ENCODE results near the gene NDUFB10.
A peak's percentile ranks its signal among the peaks of the same experiment; 100 is the strongest.

The NDUFB10 gene

DNA sequence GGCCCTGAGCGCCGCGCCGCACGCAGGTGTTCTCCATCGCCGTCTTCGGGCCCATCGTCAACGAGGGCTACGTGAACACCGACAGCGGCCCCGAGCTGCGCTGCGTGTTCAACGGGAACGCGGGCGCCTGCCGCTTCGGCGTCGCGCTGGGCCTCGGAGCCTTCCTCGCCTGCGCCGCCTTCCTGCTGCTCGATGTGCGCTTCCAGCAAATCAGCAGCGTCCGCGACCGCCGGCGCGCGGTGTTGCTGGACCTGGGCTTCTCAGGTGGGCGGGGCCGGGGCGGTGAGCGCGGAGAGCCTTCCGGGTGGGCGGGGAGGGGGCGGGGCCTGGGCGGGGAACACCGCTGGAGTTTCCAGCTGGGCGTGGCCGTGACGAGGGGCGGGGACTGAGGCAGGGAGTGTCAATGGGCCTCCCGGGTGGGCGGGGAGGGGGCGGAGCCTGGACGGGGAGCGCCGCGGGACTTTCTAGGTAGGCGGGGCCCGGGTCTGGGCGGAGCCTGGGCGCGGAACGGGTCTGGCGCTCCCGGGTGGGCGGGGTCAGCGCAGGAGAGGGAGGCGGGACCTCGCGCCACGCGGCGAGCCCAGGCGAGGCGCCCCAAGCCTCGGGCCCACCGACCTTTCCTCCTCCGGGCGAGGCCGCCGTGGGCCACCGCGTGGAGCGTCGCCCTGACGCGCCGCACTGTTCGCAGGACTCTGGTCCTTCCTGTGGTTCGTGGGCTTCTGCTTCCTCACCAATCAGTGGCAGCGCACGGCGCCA is 32.8 kb downstream of the NDUFB10 start:
- Histone ChIP-seq H3K4me3 (ENCODE audit: low read depth in 1 of 5, low read length in 5 of 5) (peak overlapping the region in 4 of 5 donors; percentile 48 to 69 (median 58)), H3K9me3 (ENCODE audit: control insufficient read depth in 5 of 5, low read length in 5 of 5) (no peaks in the 10 kb centered on the region), H3K27ac (ENCODE audit: low read depth, low read length) (no peak overlapping the region), H3K36me3 (ENCODE audit: control insufficient read depth in 5 of 5, insufficient read depth in 5 of 5, low read length in 5 of 5) (peaks cover 0 to 6% (median 5%) of the 10 kb centered on the region in 5 donors), H3K27me3 (ENCODE audit: control insufficient read depth in 5 of 5, insufficient read depth in 4 of 5, low read length in 5 of 5) (peaks cover 17 to 27% (median 25%) of the 10 kb centered on the region in 5 donors), H3K4me1 (ENCODE audit: control insufficient read depth in 5 of 5, insufficient read depth in 5 of 5, low read length in 5 of 5) (peaks cover 0 to 30% (median 24%) of the 10 kb centered on the region in 5 donors), H3K9ac (ENCODE audit: low read length in 5 of 5) (peak overlapping the region in 1 of 5 donors; percentile 37)

DNA sequence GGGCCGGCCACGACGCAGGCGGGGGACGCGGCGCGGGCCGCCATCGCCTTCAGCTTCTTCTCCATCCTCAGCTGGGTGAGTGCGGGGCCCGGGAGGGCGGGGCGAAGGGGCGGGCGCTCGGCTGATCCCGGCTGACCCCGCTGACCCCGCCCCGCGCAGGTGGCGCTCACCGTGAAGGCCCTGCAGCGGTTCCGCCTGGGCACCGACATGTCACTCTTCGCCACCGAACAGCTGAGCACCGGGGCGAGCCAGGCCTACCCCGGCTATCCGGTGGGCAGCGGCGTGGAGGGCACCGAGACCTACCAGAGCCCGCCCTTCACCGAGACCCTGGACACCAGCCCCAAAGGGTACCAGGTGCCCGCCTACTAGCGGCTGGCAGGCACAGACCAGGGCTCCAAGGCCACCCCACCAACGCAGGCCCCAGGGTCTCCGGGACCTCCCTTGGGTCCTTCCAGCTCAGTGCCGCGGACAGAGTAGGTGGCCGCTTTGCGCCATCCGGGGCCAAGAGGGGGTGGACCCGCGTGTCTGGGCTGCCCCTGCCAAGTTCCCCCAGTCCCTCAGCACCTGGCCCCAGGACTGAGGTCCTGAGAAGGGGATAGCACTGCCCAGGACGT is 33.5 kb downstream of the NDUFB10 start:
- peaks cover 0 to 11% (median 7%) of the 10 kb centered on the region in 5 donors for H3K36me3 ChIP-seq (ENCODE audit: control insufficient read depth in 5 of 5, insufficient read depth in 5 of 5, low read length in 5 of 5)
- peaks cover 17 to 27% (median 25%) of the 10 kb centered on the region in 5 donors for H3K27me3 ChIP-seq (ENCODE audit: control insufficient read depth in 5 of 5, insufficient read depth in 4 of 5, low read length in 5 of 5)
- peak overlapping the region in 1 of 5 donors; percentile 50 for H3K4me3 ChIP-seq (ENCODE audit: low read depth in 1 of 5, low read length in 5 of 5)
- H3K27ac ChIP-seq (ENCODE audit: low read depth, low read length) = no peak overlapping the region
- no peaks in the 10 kb centered on the region for H3K9me3 ChIP-seq (ENCODE audit: control insufficient read depth in 5 of 5, low read length in 5 of 5)
- H3K9ac ChIP-seq (ENCODE audit: low read length in 5 of 5) = no peak overlapping the region
- H3K4me1 ChIP-seq (ENCODE audit: control insufficient read depth in 5 of 5, insufficient read depth in 5 of 5, low read length in 5 of 5) = peaks cover 0 to 36% (median 24%) of the 10 kb centered on the region in 5 donors

DNA sequence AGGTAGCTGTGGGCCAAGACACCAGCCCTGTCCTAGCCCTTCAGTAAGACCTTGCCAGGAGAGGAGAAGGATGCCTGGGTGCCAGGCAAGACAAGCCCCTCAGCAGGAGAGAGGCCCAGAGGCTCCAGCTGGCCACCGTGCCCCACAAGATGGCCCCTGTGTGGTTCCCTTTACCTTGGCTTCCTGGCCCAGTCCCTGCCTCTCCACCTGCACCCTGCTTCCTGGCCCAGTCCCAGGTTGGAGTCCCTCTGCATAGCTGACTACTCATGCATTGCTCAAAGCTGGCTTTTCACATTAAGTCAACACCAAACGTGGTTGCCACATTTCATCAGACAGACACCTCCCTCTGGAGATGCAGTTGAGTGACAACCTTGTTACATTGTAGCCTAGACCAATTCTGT is 34.4 kb downstream of the NDUFB10 start:
- Histone ChIP-seq H3K9me3 (ENCODE audit: control insufficient read depth in 5 of 5, low read length in 5 of 5) (no peaks in the 10 kb centered on the region), H3K27me3 (ENCODE audit: control insufficient read depth in 5 of 5, insufficient read depth in 4 of 5, low read length in 5 of 5) (peaks cover 17 to 23% (median 22%) of the 10 kb centered on the region in 5 donors)

DNA sequence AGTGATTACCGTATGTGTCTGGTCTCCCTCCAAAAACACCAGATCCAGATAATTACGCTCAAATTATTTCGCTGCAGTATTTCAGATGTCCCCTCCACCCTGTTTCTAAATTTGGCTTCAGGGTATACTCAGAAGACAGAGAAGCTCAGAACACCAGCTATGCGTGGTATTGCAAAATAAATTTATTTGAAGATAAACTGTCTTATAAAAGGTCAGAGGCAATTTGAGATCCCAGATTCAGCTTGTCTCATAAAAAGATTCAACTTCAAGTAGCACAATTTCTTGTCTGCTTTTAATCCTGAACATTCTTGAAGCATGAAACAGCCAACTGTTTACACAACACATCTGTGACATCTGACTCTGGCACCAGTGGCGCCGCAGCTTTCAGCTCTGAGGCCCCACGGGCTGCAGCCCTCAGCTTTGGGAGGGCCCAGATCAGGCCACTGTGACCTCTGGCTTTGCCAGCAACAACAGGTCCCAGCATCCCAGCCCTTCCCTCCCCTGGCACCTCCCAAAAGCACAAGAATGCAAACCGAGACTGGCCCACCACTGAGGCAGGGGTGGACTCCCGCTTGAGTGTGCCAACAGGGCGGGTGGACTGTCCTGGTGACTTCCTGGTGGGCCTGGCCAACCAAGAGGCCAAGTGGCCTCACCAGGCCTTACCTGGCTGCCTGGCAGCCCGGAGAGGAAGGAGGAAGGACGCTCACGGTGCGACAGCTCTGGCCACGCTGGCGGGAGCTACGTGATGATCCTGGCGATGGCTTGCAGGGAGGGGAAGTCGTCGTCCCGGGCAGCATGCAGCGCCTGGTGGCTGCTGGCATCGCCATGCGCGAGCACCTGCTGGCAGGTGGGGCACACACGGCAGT is 38.4 kb downstream of the NDUFB10 start:
- H3K27me3 ChIP-seq (ENCODE audit: control insufficient read depth in 5 of 5, insufficient read depth in 4 of 5, low read length in 5 of 5) = no peaks in the 10 kb centered on the region
- H3K4me1 ChIP-seq (ENCODE audit: control insufficient read depth in 5 of 5, insufficient read depth in 5 of 5, low read length in 5 of 5) = peaks cover 0 to 19% (median 17%) of the 10 kb centered on the region in 5 donors
- no peak overlapping the region for H3K4me3 ChIP-seq (ENCODE audit: low read depth in 1 of 5, low read length in 5 of 5)
- H3K36me3 ChIP-seq (ENCODE audit: control insufficient read depth in 5 of 5, insufficient read depth in 5 of 5, low read length in 5 of 5) = peaks cover 0 to 59% (median 52%) of the 10 kb centered on the region in 5 donors
- peak overlapping the region; percentile 58 for H3K27ac ChIP-seq (ENCODE audit: low read depth, low read length)
- no peaks in the 10 kb centered on the region for H3K9me3 ChIP-seq (ENCODE audit: control insufficient read depth in 5 of 5, low read length in 5 of 5)
- peak overlapping the region in 1 of 5 donors; percentile 38 for H3K9ac ChIP-seq (ENCODE audit: low read length in 5 of 5)

More for the DNA sequence above, 34.4 kb downstream of the NDUFB10 start:
- Histone ChIP-seq H3K9ac (ENCODE audit: low read length in 5 of 5) (no peak overlapping the region), H3K4me1 (ENCODE audit: control insufficient read depth in 5 of 5, insufficient read depth in 5 of 5, low read length in 5 of 5) (peaks cover 0 to 42% (median 24%) of the 10 kb centered on the region in 5 donors), H3K36me3 (ENCODE audit: control insufficient read depth in 5 of 5, insufficient read depth in 5 of 5, low read length in 5 of 5) (peaks cover 0 to 20% (median 13%) of the 10 kb centered on the region in 5 donors), H3K27ac (ENCODE audit: low read depth, low read length) (no peak overlapping the region), H3K4me3 (ENCODE audit: low read depth in 1 of 5, low read length in 5 of 5) (no peak overlapping the region)

DNA sequence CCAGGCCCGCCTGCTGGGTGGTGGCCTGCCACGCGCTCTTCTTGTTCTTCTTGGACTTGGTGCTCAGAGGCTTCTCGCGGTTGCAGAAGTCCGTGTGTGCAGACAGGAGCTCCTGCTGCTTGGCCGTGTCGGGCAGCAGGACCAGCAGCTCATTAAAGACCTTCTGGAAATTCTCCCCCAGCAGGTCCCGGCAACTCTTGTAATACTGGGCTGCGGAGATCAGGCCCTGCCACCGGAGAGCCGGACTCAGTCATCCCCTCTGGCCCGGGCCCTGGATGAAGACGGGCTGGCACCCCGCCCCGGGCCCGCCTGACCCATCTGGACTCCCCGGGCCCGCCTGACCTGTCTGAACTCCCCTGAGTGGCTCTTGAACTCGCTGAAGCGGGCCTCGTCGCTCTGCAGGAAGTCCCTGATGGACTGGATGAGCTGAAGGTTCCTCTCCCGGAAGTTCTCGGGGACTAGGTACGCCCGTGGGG is 39.1 kb downstream of the NDUFB10 start:
- no peak overlapping the region for H3K4me3 ChIP-seq (ENCODE audit: low read depth in 1 of 5, low read length in 5 of 5)
- H3K9ac ChIP-seq (ENCODE audit: low read length in 5 of 5) = no peak overlapping the region
- H3K36me3 ChIP-seq (ENCODE audit: control insufficient read depth in 5 of 5, insufficient read depth in 5 of 5, low read length in 5 of 5) = peaks cover 0 to 66% (median 58%) of the 10 kb centered on the region in 5 donors
- peaks cover 0 to 21% (median 17%) of the 10 kb centered on the region in 5 donors for H3K4me1 ChIP-seq (ENCODE audit: control insufficient read depth in 5 of 5, insufficient read depth in 5 of 5, low read length in 5 of 5)
- H3K27ac ChIP-seq (ENCODE audit: low read depth, low read length) = no peak overlapping the region
- H3K27me3 ChIP-seq (ENCODE audit: control insufficient read depth in 5 of 5, insufficient read depth in 4 of 5, low read length in 5 of 5) = no peaks in the 10 kb centered on the region
- H3K9me3 ChIP-seq (ENCODE audit: control insufficient read depth in 5 of 5, low read length in 5 of 5) = no peaks in the 10 kb centered on the region

DNA sequence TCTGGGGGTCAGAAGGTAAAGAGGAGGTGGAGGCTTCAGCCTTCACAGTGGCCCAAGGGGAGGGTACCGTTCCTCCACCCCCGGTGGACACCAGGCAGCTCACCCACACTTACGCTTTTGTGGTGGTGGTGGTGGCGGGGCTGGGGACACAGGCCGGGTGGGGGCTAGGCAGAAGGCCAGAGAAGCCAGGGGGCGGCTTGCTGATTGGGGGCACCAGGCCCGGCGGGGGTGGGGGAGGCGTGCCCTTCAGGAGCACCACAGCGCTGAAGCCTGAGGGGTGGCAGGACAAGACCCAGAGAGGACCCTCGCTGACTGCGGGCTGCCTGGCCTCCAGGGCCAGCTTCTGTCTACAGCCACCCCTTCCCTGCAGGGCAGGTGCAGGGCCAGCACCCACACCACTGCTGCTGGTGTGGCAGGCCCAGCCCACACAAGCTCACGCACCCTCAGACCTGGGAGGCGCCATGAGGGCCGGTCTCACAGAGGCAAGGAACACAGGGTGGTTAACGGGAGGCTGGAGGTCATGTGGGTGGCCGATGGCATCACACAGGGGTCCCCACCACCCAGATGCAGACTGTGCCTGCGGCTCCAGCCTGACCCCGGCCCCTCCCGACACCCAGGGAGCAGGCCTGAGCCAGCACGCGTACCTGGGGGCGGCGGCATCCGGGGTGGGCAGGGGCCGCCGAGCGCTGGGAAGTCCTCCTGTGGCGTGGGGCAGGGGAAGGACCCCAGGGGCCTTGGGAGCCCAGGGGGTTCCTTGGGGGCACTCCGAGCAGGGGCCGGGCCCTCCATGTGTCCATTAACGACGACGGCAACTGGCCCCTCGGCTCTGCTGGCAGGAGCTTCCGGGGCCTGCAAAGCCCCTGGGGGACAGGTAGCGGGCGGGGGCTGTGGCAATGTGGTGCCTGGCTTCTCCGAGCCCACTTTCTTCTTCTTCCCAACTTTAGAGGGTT is 39.8 kb downstream of the NDUFB10 start:
- Histone ChIP-seq H3K27me3 (ENCODE audit: control insufficient read depth in 5 of 5, insufficient read depth in 4 of 5, low read length in 5 of 5) (no peaks in the 10 kb centered on the region), H3K4me3 (ENCODE audit: low read depth in 1 of 5, low read length in 5 of 5) (no peak overlapping the region), H3K27ac (ENCODE audit: low read depth, low read length) (no peak overlapping the region), H3K36me3 (ENCODE audit: control insufficient read depth in 5 of 5, insufficient read depth in 5 of 5, low read length in 5 of 5) (peaks cover 0 to 67% (median 59%) of the 10 kb centered on the region in 5 donors), H3K9ac (ENCODE audit: low read length in 5 of 5) (no peak overlapping the region), H3K4me1 (ENCODE audit: control insufficient read depth in 5 of 5, insufficient read depth in 5 of 5, low read length in 5 of 5) (peaks cover 0 to 28% (median 24%) of the 10 kb centered on the region in 5 donors), H3K9me3 (ENCODE audit: control insufficient read depth in 5 of 5, low read length in 5 of 5) (no peaks in the 10 kb centered on the region)

DNA sequence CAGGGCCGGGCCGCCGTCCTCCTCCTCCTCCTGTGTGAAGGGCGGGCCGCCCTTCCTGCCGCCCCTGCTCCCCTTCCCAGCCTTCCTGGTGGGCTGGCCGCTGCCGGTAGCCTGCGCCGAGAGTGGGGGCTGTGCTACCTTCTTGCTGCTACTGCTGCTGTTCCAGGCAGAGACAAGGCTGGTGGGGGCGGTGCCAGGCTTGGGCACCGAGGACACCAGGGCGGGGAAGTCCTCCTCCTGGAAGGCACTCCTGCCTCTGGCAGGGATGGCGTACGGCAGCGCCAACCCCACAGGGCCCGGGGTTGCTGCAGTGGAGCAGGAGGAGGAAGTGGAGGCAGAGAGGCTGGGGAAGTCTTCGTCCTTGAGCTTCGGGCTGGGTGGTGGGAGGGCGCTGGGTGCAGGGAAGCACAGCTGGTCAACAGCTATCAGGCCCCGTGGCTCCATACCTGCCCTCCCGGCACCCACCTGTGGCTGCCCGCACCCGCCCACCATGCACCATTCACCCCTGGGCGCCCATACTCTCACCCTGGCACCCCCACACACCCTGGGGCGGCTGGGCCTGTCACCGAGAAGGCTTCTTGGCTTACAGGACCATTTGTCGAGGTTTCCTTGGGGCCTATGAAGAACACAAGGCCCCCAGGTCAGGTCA is 40.7 kb downstream of the NDUFB10 start:
- Histone ChIP-seq H3K36me3 (ENCODE audit: control insufficient read depth in 5 of 5, insufficient read depth in 5 of 5, low read length in 5 of 5) (peaks cover 0 to 67% (median 59%) of the 10 kb centered on the region in 5 donors), H3K4me1 (ENCODE audit: control insufficient read depth in 5 of 5, insufficient read depth in 5 of 5, low read length in 5 of 5) (peaks cover 0 to 37% (median 32%) of the 10 kb centered on the region in 5 donors)

DNA sequence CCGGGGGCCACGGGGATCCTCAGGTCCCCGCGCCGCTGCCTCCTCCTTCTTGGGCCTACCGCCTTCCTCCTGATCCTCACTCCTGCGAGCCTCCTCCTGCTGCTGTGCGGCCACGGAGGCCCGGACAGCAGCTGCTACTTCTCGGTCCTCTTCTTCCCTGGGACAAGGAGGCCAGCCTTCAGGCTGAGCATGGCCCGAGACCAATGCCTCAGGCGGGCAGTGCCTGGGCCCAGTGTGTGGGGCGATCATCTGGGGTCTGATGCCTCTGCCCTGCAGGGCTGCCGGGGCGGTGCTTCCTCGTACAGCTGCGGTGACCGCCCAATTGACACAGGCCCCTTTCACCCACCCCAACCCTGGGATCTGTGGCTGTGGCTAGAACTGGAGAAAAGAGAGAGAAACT is 41.7 kb downstream of the NDUFB10 start:
- Histone ChIP-seq H3K36me3 (ENCODE audit: control insufficient read depth in 5 of 5, insufficient read depth in 5 of 5, low read length in 5 of 5) (peaks cover 0 to 67% (median 58%) of the 10 kb centered on the region in 5 donors), H3K4me1 (ENCODE audit: control insufficient read depth in 5 of 5, insufficient read depth in 5 of 5, low read length in 5 of 5) (peaks cover 0 to 48% (median 32%) of the 10 kb centered on the region in 5 donors), H3K27ac (ENCODE audit: low read depth, low read length) (no peak overlapping the region)

More for the DNA sequence above, 40.7 kb downstream of the NDUFB10 start:
- no peaks in the 10 kb centered on the region for H3K9me3 ChIP-seq (ENCODE audit: control insufficient read depth in 5 of 5, low read length in 5 of 5)
- no peak overlapping the region for H3K27ac ChIP-seq (ENCODE audit: low read depth, low read length)
- H3K27me3 ChIP-seq (ENCODE audit: control insufficient read depth in 5 of 5, insufficient read depth in 4 of 5, low read length in 5 of 5) = no peaks in the 10 kb centered on the region
- H3K4me3 ChIP-seq (ENCODE audit: low read depth in 1 of 5, low read length in 5 of 5) = no peak overlapping the region
- H3K9ac ChIP-seq (ENCODE audit: low read length in 5 of 5) = no peak overlapping the region

More for the DNA sequence above, 41.7 kb downstream of the NDUFB10 start:
- no peaks in the 10 kb centered on the region for H3K27me3 ChIP-seq (ENCODE audit: control insufficient read depth in 5 of 5, insufficient read depth in 4 of 5, low read length in 5 of 5)
- H3K9me3 ChIP-seq (ENCODE audit: control insufficient read depth in 5 of 5, low read length in 5 of 5) = no peaks in the 10 kb centered on the region
- H3K4me3 ChIP-seq (ENCODE audit: low read depth in 1 of 5, low read length in 5 of 5) = no peak overlapping the region
- no peak overlapping the region for H3K9ac ChIP-seq (ENCODE audit: low read length in 5 of 5)
